ACC112 (cell line): ENCODE results near the gene CTDNEP1.

Experiments
- H2AFZ ChIP-seq: fragments of 200-600 bp; sonication (generic); one replicate; pipeline ENCODE4 v1.6.0; 2017; ENCODE audit warnings: antibody characterized with exemption, low read length; ENCODE audit not compliant: unreplicated experiment
- H3K27ac ChIP-seq: fragments of 200-600 bp; sonication (generic); 2 replicates; pipeline ENCODE4 v1.5.1; 2014; ENCODE audit warnings: low read depth, mild to moderate bottlenecking, antibody characterized with exemption, low read length, moderate library complexity
- H3K27me3 ChIP-seq: fragments of 200-600 bp; sonication (generic); 2 replicates; pipeline ENCODE4 v1.6.1; 2014; ENCODE audit warnings: mild to moderate bottlenecking, antibody characterized with exemption, low read length, moderate library complexity, mixed read lengths; ENCODE audit not compliant: insufficient read depth
- H3K36me3 ChIP-seq: fragments of 200-600 bp; sonication (generic); 2 replicates; pipeline ENCODE4 v1.6.1; 2016; ENCODE audit warnings: mild to moderate bottlenecking, antibody characterized with exemption, low read length, moderate library complexity, mixed read lengths; ENCODE audit not compliant: insufficient read depth
- H3K4me1 ChIP-seq: fragments of 200-600 bp; sonication (generic); one replicate; pipeline ENCODE4 v1.6.1; 2016; ENCODE audit warnings: low read length, mixed read lengths; ENCODE audit not compliant: insufficient read depth, unreplicated experiment, control insufficient read depth
- H3K4me3 ChIP-seq: fragments of 200-600 bp; sonication (generic); 2 replicates; pipeline ENCODE4 v1.5.1; 2014; ENCODE audit warnings: mild to moderate bottlenecking, low read depth, low read length
- H3K79me2 ChIP-seq: fragments of 200-600 bp; sonication (generic); one replicate; pipeline ENCODE4 v1.6.0; 2016; ENCODE audit warnings: low read length; ENCODE audit not compliant: control insufficient read depth, unreplicated experiment, insufficient read depth

Gene CTDNEP1

GRCh38 chr17:7218758-7219157 is 32.8 kb downstream of the CTDNEP1 start:
- Histone ChIP-seq H2AFZ (no peak overlapping the region), H3K36me3 (no peaks in the 10 kb centered on the region), H3K79me2 (peaks cover 35% of the 10 kb centered on the region), H3K27ac (peak overlapping the region; percentile 37; the same call in 1 of the 2 replicates), H3K4me1 (peaks cover 49% of the 10 kb centered on the region), H3K27me3 (no peaks in the 10 kb centered on the region), H3K4me3 (no peak overlapping the region)

- no peaks in the 10 kb centered on the region for H3K27me3 ChIP-seq
- H3K27ac ChIP-seq: peak overlapping the region; percentile 16; the same call in 1 of the 2 replicates
- H3K4me1 ChIP-seq: peaks cover 54% of the 10 kb centered on the region
- H3K36me3 ChIP-seq: no peaks in the 10 kb centered on the region
- H3K4me3 ChIP-seq: peak overlapping the region; percentile 91
- H3K79me2 ChIP-seq: peaks cover 40% of the 10 kb centered on the region
- peak overlapping the region; percentile 80 for H2AFZ ChIP-seq
These were observed 33.4 kb downstream of the CTDNEP1 start for GRCh38 chr17:7218166-7218565.

- peaks cover 54% of the 10 kb centered on the region for H3K4me1 ChIP-seq
- H3K79me2 ChIP-seq: peaks cover 46% of the 10 kb centered on the region
- peak overlapping the region; percentile 80 for H2AFZ ChIP-seq
- H3K27ac ChIP-seq: peak overlapping the region; percentile 16
- H3K27me3 ChIP-seq: no peaks in the 10 kb centered on the region
- H3K36me3 ChIP-seq: no peaks in the 10 kb centered on the region
- peak overlapping the region; percentile 91 for H3K4me3 ChIP-seq
These were observed 34.2 kb downstream of the CTDNEP1 start for GRCh38 chr17:7217113-7217987.

- Histone ChIP-seq H3K36me3 (no peaks in the 10 kb centered on the region), H3K4me1 (peaks cover 52% of the 10 kb centered on the region), H3K79me2 (peaks cover 48% of the 10 kb centered on the region), H3K27ac (peak overlapping the region; percentile 11; the same call in 1 of the 2 replicates), H3K4me3 (peak overlapping the region; percentile 91), H2AFZ (no peak overlapping the region), H3K27me3 (no peaks in the 10 kb centered on the region)
These were observed 35.1 kb downstream of the CTDNEP1 start for GRCh38 chr17:7216242-7217112.

- Histone ChIP-seq H3K4me1 (peaks cover 44% of the 10 kb centered on the region), H3K36me3 (no peaks in the 10 kb centered on the region), H3K4me3 (peak overlapping the region; percentile 91), H3K27ac (peak overlapping the region; percentile 87), H3K79me2 (peaks cover 50% of the 10 kb centered on the region), H3K27me3 (no peaks in the 10 kb centered on the region), H2AFZ (no peak overlapping the region)
These were observed 35.8 kb downstream of the CTDNEP1 start for GRCh38 chr17:7215652-7216180.

- peaks cover 40% of the 10 kb centered on the region for H3K4me1 ChIP-seq
- H3K27me3 ChIP-seq: no peaks in the 10 kb centered on the region
- H3K27ac ChIP-seq: peak overlapping the region; percentile 87
- peaks cover 50% of the 10 kb centered on the region for H3K79me2 ChIP-seq
- no peak overlapping the region for H2AFZ ChIP-seq
- no peaks in the 10 kb centered on the region for H3K36me3 ChIP-seq
- peak overlapping the region; percentile 73 for H3K4me3 ChIP-seq
These were observed 36.3 kb downstream of the CTDNEP1 start for GRCh38 chr17:7215136-7215638.

- H3K79me2 ChIP-seq: peaks cover 54% of the 10 kb centered on the region
These were observed 37.0 kb downstream of the CTDNEP1 start for GRCh38 chr17:7214300-7215135.

GRCh38 chr17:7213895-7214299 is 37.6 kb downstream of the CTDNEP1 start:
- H3K27me3 ChIP-seq: no peaks in the 10 kb centered on the region
- peaks cover 58% of the 10 kb centered on the region for H3K79me2 ChIP-seq
- H2AFZ ChIP-seq: no peak overlapping the region
- H3K4me1 ChIP-seq: peaks cover 34% of the 10 kb centered on the region
- peak overlapping the region; percentile 87 for H3K27ac ChIP-seq
- no peaks in the 10 kb centered on the region for H3K36me3 ChIP-seq
- H3K4me3 ChIP-seq: peak overlapping the region; percentile 73

More at GRCh38 chr17:7214300-7215135, 37.0 kb downstream of the CTDNEP1 start:
- peaks cover 40% of the 10 kb centered on the region for H3K4me1 ChIP-seq
- no peaks in the 10 kb centered on the region for H3K27me3 ChIP-seq
- peak overlapping the region; percentile 73 for H3K4me3 ChIP-seq
- peak overlapping the region; percentile 87 for H3K27ac ChIP-seq
- H3K36me3 ChIP-seq: no peaks in the 10 kb centered on the region
- H2AFZ ChIP-seq: no peak overlapping the region

- H3K36me3 ChIP-seq: no peaks in the 10 kb centered on the region
- H3K4me1 ChIP-seq: peaks cover 32% of the 10 kb centered on the region
- H3K27me3 ChIP-seq: no peaks in the 10 kb centered on the region
- H3K27ac ChIP-seq: no peak overlapping the region
- no peak overlapping the region for H2AFZ ChIP-seq
- peaks cover 63% of the 10 kb centered on the region for H3K79me2 ChIP-seq
- H3K4me3 ChIP-seq: no peak overlapping the region
These were observed 39.9 kb downstream of the CTDNEP1 start for GRCh38 chr17:7211491-7212273.
